HG03280 (cell line): ENCODE results near the gene DNAJB8.

Source experiments
- ATAC-seq: cut with Tn5 transposase; IDR thresholded peaks from one replicate; pipeline ENCODE4 v1.9.1; 2021; ENCODE audit warnings: mild to moderate bottlenecking, moderate library complexity; ENCODE audit not compliant: unreplicated experiment

Gene DNAJB8

DNA sequence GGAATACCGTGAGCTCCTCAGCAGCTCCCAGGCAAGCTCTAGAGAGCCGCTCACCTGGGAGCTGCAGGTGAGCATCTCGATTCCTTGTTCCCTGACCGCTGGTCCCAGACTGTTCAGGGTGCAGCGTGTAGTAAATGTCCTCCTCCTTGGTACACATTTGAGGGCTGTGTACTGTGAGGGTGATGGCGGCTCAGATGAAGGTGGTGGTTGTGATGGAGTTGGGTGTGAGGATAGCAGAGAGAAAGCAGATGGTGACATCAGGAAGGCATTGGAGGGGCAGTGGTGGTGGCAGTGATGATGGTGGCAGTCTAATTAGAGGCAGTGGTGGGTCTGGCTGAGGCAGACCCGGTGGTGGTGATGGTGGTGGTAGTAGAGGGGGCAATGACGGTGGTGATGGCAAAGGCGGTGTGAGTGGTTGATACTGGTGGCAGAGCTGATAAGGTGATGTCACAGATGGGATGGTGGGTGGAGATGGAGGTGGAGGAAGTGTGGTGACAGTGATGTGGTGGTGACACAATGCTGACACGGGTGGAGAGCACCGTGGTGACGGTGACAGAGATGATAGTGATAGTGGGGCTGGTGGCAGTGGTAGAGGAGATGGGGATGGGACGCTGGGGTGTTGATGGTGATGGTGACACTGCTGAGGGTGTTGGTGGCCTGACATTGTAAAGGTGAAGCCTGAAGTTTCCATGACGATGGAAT lies at the start of gene DNAJB8:
DNAJB8 (minus strand) TSS at position 51 of the 702 bp plus-strand sequence. CDS start 3,645 bp downstream, outside the sequence.
- no peak for ATAC-seq

DNA sequence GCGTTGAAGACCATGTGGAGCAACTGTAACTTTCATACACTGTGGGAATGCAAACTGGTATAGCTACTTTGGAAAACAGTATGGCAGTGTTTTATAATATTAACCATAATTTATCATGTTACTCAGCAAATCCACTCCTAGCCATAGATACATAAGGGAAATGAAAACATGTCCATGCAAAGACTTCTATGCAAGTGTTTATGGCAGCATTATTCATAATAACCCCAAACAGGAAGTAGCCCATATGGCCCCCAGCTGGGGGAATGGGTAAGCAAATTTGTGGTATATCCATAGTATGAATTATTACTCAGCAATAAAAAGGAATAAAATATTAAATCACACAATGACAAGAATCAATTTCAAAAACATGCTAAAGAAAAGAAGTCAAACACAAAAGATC lies 49.3 kb upstream of the DNAJB8 start:
- ATAC-seq = no peak

DNA sequence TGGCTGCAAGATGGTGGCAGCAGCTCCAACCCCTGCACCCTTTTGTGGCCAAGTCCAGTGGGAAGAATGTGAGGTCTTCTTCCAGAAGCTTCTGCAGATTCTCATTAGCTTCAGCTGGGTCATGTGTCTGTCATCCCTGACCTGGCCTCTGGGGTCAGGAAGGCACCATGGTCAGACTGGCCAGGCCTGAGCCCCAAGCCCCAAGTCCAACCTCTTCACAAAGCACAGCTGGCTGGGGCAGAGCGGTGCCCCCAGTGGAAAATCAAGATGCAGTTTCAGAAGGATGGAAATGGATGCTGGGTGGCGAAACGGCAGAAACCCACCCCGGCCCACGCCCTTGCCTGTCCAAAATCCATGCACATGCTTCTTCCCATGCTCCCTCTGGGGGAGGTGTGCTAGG lies 42.2 kb upstream of the DNAJB8 start:
- ATAC-seq = no peak

DNA sequence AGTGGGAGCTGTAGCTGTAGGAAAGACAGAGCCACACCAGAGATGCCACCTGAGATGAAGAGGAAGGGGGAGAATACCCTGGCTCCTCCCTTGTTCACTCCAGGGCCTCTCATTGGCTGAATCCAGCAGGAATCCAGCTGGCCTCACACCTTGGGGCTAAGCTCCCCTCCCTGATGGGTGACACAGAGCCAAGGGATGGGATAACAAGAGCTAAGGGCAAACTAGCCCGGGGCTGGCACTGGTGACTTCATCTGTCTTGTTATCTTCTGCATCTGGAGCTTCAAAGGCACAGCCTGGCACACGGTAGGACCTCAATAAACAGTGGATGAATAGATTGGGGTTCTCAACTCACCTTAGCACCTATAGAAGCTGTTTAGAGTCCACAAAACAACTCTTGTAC lies 40.1 kb upstream of the DNAJB8 start:
- ATAC-seq = no peak

DNA sequence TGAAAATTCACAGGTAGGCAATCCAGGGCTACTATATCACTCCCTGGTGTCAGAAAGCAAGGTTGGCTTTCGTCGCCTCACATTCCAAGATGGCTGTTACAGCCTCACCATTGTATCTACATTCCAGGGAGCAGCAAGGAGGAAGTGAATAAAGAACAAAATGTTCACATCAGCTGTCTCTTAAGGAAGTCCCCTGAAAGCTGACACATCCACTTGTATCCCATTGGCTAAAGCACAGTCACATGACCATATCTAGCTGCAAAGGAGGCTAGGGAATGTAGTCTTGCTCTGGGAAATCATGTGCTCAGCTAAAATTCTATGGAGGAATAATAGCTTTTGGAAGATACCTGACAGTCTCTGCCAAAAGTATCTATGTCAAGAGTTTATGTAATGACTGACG lies 39.1 kb upstream of the DNAJB8 start:
- no peak for ATAC-seq

DNA sequence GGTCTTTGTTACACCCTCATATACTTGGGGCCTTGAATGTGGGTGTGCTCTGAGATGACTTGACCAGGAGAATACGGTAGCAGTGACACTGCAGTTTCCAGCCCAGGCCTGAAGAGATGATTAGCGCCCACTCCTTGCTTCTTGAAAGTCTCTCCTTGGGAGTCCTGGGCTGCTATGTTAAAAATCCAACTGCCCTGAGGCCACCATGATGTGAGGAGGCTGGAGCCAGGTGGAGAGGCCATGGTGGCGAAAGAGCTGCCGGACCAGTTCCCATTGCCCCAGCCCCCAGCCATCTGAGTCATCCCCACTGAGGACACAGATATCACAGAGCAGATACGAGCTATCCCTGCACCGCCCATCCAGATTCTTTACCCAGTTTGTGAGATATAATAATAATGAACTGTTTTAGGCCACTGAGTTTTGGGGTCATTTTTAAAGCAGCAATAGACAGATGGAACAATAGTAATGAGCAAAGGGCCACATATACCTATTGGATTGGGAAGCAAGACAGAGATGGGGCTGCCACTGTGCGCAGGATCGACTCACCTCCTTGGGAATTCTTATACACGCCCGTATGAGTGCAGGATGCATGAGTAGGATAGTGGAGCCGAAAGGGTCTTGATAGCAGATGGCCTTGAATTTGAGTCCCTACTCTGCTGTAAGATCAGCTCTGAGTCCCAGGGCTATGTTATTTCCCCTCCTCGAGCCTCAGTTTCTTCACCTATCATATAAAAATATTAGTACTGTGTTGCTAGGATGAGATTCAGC lies 38.5 kb upstream of the DNAJB8 start:
- no peak for ATAC-seq

DNA sequence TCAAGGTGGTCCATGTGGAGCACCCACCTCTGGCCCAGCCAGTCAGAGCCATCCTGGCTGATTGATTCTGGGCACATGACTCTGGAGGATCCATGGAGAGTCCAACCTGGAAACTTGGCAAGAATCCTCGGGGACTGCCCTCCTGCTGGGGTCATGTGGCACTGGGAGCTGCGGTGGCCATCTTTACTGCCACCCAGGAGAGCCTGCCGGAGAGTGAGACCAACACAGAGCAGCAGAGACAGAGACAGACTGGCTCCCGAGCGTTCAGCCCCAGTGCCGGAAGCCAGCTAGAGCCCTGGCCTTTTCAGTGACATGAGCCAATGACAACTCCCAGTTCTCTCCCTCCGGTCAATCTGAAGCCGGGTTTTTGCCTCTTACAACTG lies 37.8 kb upstream of the DNAJB8 start:
- no peak for ATAC-seq

DNA sequence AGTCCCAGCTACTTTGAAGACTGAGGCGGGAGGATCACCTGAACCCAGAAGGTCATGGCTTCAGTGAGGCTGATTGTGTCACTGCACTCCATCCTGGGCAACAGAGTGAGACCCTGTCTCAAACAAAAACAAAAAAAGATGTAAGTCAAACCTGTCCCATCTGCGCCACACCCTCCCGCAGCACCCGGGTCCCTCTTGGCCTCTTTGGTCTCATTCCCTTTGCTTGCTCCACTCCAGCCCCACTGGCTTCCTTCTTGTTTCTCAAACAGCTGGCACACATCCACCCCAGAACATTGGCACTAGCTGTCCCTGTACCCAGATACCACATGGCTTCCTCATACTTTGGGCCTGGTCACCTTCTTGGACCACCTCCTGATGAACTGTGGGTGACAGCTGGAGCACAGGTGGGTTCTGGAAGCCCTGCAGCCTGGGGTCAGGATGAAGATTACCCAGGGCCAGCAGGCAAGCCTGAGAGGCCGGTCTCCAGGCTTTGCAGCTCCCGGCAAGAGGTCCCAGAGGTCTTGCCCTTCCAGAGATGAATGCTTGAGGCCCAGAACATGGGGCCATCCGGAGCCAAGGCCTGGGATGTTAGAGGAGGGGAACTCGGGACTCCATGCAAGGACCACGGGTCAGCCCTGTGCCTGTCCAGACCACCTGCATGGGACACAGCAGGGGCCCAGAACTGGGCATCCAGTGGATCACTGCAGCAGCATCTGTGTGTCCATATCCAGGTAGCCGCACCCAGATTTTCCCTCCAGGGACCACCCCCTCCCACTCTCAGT lies 37.3 kb upstream of the DNAJB8 start:
- no peak for ATAC-seq

DNA sequence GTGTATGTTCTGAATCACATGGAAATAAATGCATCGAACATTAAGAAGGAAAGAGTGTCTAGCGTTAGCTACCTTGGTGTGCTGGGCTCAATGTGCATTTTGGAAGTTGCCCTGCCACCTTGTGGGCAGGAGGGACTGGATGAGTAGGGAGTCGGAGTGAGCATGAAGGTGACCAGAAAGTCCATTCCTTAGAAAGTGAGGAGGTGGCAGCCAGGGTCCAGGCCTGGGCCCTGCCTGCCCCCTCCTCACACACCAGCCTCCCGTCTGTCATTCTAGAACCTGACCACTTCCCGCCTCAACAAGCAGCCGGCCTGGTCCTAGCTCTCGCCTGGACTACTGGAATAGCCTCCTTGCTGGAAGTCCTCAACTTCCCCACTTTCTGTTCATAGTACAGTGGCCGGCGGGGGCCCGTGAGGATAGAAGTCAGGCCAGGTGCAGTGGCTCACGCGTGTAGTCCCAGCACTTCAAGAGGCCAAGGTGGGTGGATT lies 36.5 kb upstream of the DNAJB8 start:
- ATAC-seq = no peak

DNA sequence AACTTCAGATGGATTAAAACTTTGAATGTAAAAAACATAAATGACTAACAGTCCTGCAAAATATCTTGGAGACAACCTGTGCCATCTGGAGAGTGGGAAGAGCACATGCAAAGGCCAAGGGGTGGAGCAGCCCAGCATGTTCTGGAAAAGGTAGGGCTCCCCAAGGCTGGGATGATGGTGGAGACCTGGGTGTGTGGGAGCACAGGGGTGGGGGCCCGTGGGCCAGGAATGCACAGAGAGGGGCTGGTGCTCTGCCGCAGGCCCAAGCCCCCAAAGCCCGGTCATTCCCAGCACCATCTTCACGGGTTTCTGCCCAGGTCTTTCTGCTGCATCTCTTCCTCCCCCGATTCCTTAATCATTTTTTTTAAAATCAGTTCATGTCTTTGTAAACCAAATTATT lies 36.0 kb upstream of the DNAJB8 start:
- no peak for ATAC-seq

DNA sequence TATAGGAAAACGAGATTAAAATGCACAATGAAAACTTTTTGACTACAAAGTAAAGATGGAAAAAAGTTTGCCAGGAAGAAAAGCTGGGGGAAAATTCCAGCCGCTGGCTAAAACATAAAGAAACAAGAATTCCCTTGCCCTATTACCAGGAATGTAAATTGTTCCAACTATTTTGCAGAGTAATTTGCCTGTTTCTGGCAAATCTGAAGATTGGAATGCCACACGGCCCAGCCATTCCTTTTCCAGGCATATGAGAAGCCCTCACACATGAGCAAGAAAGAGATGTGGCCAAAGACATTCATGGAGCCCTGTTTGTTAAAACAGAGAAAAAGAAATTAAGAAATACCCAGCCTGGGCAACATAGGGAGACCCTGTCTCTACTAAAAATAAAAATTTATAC lies 34.7 kb upstream of the DNAJB8 start:
- ATAC-seq = no peak

DNA sequence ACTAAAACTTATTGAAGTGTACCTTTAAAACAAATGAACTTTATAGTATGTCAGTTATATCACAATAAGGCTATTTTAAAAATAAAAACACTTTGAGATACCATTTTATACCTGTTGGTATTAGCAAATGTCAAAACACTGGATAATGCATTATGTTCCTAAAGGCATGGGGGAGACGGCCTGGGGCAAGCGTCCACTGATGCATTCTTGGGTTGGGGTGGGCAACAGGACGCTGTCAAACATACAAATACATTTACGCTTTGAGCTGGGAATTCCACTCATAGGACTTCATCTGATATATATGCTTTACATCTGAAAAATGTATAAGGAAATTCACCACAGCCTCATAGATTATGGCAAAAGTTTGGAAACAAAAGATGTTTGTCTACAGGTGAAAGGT lies 33.9 kb upstream of the DNAJB8 start:
- no peak for ATAC-seq

DNA sequence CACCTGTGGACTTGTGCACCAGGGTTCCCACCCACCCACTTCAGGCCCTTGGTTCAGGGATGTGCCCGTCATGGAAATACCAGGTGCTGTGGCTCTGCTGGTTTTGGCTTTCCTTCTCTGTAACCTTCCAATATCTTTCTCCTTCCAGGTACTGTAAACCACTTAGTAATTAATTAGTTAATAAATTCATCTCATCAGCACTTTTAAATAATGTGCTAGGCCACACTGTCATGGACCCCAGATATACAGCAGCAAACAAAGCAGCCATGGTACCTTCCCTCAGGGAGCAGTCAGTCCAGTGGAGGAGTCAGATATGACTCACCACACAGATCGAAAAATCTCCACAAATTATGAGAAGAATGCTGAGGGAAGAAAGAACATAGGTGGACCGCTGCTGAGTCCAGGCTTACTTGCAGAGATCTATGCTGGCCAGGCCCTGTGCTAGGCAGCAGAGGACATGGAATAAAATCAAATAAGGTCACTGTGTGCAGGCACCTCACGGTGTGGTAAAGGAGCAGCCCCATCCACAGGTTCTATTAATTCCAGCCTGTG lies 33.1 kb upstream of the DNAJB8 start:
- no peak for ATAC-seq

DNA sequence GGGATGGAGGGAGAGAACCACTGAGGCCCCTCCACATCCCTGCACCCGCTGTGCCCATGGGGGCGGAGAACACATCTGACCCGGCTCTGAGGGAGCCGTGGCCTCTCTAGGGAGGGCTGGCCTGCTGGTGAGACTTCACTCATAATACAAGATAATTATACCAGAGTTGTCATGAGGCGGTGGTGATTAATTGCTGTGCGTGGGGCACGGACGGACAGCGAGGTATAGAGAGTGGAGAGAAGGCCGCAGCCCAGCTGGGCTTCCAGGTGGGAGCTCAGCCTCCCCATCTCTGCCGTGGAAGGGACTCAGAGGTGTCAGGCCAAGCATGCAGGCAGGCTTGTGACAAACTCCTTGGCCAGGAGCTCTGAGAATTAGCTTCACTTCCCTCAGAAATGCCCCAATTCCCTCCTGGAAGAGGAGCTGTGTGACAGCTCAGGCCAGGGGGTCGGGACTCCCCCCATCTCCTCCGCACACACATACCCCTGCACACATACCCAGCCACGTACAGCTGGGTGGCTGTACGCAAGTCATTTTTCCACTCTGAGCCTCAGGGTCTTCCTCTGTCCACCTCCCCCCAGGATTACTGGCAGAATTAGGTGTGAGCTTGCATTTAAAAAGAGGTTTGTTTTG lies 32.3 kb upstream of the DNAJB8 start:
- no peak for ATAC-seq

DNA sequence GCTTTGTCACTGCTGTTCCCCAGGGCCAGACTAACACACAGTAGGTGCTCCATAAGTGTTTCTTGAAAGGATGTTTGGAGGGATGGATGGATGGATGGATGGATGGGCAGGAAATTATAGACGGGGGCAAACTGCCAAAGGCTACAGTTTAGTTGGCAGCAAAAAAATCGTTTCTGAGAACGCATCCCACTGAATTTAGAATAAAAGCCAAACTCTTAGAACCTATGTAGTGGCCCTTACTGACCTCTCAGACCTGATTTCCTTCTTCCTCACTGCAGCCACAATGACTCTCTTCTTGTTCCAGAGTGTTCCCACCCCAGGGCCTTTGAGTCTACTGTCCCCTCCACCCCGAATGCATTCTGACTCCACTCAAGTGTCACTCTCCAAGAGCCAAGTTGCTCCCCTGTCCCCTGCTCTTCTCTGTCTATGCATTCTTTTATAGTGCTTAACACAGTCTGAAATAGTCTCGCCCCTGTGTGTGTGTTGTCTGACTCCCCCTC lies 31.5 kb upstream of the DNAJB8 start:
- no peak for ATAC-seq

DNA sequence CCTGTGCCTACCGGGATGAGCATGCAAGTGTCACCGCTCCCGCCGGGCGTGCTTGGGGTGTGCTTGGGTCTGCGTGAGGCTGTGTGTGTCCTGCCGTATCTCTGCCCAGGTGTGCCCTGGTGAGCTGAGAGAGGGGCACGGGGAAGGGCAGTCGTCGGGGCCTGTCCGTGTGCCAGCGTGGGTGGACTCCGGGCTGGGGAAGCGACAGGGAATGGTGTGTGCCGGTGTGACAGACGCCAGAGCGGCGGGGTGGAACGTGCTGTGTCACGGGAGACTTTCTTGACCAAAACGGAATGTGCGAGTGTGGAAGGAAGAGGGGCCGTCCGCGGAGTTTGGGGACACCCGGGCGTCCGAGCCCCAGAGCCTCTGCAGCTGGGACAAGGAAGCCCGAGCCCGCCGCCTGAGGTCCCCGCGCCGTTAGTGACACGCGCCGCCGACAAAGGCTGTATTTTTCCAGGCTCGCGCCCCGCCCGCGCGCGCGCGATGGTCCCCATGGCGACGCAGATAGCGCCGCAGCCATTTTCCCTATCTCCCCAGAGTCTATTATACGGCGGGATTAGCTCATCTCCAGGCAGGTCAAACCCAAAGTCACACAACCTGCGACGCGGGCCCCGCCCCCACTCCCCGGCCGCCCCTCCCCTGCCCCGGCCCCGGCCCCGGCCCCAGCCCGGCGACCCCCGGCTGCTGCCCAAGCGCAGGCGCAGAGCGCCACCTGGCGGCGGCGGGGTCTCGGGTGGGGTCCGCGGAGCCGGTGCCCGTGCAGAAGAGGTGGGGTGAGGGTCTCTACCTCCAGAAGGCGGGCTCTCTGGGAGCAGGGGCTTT lies 30.8 kb upstream of the DNAJB8 start:
- ATAC-seq = no peak

DNA sequence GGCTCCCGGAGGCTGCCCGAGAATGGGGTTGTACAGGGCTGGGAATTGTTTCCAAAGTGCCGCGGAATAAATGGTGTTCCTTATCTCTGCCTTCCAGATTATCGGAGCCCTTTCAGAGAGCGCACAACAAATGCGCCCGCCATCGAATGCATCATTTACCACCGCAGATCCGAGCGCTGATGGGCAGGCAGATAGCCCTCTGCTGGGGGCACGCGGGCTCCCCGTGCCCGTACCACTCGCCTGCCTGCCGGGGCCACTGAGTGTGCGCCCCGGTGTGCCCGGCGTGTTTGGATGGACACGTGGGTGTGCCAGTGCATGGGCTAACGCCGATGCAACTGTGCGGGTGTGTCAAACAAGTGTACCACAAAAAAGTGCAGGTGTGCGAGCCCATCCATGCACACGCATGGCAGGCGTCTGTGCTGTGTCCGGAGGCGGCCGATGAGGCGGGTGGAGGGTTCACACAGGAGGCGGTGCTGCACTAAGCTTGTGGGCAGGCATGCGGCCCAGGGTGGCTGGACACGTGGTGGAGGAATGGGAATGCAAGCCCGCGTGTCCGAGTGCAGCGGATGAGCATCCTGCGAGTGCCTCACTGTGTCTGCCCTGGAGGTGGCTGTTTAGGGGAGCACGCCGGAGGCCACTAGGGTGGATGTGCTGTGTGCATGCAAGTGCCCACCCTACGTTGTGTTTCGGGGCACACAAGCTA lies 30.1 kb upstream of the DNAJB8 start:
- ATAC-seq = no peak

DNA sequence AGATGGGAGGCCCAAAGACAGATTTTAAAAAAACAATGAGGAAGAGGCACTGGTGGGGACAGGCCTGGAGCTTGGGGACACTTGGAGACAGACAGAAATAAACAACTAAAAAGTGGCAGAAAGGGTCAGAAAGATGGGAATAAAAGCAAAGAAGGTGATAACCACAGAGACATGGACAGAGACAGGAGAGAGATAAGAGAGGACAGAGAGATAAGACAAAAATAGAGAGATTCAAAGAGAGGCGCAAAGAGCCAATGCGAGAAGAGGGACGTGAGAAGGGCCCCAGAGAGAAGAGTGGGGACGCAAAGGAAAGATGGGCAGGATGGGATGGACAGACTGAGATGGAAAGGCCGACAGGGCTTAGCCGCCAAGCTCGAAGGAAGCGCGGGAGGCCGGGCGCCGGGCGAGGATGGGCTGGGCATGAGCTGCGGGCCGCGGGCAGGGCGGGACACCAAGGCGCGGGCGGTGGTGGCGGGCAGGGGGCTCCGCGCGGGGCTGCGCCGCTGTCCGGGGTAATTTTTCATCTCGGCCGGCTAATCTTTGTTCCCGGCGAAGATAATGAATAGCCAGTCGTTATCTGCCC lies 29.4 kb upstream of the DNAJB8 start:
- ATAC-seq = no peak

DNA sequence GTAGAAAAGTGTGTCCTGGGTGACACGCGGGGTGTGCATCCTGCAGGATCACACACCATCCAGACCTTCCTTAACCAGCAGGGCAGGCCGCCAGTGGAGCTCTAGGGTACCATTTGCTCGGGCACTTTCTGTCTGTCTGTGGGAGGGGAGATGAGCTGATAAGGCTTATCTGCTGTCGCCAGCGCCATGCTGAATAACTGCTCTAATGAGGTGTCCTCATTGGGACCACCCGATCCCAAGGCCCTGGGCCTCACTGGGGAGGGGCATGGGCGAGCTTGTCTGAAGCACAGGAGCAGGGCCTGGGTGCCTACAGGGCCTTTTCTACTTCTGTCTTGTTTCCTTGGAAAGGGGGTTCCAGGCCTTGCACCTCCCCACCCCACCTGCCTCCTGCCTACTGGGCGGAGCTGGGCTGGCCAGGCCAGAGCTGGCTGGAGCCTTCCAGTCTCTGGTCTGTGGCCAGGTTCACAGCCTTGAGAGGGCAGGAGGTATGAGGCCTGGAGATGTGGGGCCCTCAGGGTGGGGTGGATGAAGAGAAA lies 28.8 kb upstream of the DNAJB8 start:
- ATAC-seq = no peak
